GM19035 (cell line): Measurements from ENCODE around the gene ZNF541.

Experiments
- ATAC-seq: cut with Tn5 transposase; IDR thresholded peaks from one replicate; pipeline ENCODE4 v1.9.1; 2021; ENCODE audit not compliant: unreplicated experiment

The ZNF541 gene

DNA sequence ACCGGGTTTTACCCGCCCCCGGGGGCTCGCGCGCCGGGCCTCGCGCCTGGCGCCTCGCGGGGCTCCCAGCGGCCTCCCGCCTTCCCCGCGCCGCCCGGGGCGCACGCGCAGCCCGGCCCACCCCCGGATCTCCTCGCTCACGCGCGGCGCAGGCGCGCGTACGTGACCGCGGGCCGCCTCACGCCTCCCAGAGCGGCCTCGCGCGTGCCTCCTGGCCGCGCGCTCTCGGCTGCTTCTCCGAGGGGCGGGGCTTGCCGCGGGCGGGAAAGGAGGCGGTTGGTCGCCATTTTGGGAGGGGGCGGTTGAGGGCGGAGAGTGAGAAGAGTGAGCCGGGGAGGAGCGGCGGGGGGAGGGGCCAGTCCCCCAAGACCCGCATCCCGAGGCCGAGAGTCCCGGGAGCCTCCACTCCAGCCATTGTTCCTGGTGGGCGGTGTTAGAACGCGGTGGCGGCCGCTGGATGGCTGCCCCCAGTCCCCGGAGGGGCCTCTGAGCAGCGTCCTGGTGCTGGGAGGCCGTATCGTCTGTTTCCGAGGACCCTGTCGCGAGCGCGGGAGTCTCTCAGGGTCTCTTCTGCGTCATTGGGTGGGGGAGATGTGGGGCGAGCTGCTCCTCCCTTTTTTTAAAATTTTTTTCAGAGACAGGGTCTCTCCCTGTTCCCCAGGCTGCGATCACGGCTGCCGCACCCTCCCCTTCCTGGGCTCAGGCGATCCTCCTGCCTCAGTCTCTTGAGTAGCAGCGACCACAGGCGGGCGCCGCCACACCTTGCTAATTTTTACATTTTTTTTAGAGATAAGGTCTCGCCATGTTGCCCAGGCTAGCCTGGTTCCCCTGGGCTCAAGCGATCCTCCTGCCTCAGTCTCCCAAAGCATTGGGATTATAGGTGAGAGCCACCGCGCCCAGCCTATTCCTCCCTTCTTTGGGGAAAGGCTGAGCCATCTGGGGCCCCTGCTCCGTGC lies at the start of gene ZNF541:
Gene ZNF541 (minus strand): TSS at position 78 of the 956 bp plus-strand sequence. CDS start 17,292 bp downstream, outside the sequence.
- no peak for ATAC-seq

GRCh38 chr19:47619763-47620162 lies 46.8 kb upstream of the ZNF541 start:
- ATAC-seq, result no peak

DNA sequence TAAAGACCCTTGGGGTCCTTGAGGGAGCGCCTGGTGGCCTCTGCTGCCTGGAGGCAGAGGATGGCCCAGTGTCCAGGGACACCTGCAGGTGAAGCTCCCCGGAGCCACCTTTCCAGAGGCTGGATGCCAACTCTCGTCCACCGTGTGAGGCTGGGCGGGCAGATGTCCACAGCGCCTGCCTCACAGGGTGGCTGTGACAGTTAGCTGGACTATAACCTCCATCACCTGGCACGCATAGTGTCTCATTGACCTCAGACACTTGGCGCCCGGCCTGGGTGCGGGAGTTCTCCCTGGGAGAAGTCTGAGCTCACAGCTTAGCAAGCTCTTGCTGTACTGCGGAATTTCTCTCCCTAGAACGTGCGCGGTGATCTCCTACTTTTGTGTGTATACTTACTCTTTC lies 45.8 kb upstream of the ZNF541 start:
- no peak for ATAC-seq

DNA sequence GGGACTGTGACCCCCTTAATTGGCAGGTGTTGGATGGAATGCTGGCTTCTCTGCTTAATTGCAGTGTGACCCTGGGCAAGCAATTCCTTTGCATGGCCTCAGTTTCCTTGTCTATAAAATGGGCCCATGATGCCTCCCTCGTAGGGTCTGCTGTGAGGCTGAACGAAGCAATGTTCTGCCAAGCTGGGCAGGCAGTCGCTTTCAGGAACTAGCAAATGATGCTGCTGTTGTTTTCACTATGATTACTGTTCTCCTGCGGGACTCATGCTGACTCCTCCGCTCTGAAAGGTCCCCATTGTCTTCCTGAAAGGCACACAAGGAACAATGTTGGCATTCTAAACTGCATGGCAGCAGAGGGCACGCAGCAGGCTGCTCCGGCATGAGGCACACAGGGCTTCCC lies 42.8 kb upstream of the ZNF541 start:
- ATAC-seq, result no peak

- ATAC-seq, result no peak
Measured at GRCh38 chr19:47615230-47615629, 42.3 kb upstream of the ZNF541 start.

DNA sequence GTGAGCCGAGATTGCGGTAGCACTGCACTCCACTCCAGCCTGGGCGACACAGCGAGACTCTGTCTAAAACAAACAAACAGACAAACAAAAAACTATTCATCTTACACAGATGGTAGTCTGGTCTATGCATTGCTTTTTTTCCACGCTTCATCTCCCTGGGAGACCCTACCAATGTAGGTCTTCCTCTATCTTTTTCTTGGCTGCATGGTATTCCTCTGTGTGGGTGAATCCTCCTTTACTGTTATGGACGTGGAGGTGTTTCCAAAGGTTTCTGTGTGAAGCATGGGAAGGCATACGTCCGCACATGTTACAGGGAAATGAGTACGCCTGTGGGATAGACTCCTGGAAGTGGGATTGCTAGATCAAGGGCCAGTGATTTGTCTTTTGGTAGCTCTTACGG lies 41.6 kb upstream of the ZNF541 start:
- ATAC-seq, result no peak

GRCh38 chr19:47614021-47614295 lies 41.0 kb upstream of the ZNF541 start:
- no peak for ATAC-seq

- no peak for ATAC-seq
Measured at GRCh38 chr19:47613165-47614020, 40.4 kb upstream of the ZNF541 start.

DNA sequence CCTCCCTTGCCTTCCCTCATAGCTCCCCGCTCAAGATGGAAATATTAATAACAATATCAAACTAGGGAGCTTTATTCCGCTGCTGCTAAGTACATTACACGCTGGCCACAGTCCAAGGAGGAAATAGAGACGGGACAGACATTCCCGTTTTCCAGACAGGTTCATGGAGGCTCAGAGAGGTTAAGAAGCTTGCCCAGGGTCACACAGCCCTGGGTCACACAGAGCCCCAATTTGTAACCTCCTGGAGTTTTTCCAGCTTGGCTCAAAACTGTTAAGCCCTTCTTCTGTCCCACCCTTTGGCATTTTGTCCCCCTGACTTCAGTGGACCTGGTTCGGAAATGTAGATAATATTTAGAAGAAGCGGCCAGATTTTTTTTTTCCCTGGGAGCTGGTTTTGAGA lies 38.0 kb upstream of the ZNF541 start:
- no peak for ATAC-seq

- no peak for ATAC-seq
Measured at GRCh38 chr19:47609906-47610894, 37.3 kb upstream of the ZNF541 start.

DNA sequence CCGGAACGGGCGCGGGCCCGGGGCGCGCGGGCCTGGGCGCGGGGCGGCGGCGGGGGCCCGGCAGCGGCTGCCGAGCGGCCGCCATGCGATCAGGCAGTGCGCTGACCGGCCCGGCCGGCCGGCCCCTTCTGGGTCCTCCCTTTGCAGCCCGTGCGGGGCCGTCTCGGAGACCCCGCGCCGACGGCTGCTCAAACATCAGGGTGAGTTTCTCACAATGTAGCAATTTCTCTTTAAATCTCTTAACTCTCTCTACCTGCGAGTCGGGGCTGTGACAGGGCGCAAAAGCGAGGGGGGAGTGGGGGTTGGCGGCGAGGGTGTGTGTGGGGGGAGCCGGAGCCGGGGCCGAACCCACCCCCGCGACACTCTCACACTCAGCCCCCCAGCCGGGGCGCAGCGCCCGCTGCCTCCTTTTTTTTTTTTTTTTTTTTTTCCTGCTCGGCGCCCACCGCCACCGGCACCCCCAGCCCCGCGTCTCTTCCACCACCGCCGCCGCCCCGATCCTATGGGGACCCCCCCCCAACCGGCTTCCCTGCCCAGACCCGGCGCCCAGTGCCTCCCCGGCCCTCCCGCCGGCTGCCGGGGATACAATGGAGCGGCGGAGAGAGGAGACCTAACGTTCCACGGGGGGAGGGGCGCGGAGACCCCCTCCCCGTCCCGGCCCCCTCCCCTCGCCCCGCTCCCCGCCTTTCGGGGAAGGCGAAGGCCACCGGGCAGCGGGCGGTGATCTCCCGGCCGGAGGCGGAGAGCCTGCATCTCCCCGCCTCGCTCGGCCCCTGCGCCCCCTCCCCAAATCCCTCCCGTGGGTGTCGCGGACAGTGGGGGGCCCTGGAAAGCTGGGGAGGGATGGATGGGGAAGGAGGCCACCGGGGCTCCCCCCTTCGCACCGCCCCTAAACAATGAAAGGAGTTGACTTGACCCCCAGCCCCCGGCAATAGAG lies 36.3 kb upstream of the ZNF541 start, which contains the start of gene BICRA:
Gene BICRA (plus strand): TSS at position 166 of the 937 bp plus-strand sequence. CDS start 64,441 bp downstream, outside the sequence.
- peak; percentile 51 for ATAC-seq

GRCh38 chr19:47608074-47608918 lies 35.3 kb upstream of the ZNF541 start:
- peak; percentile 84 for ATAC-seq

DNA sequence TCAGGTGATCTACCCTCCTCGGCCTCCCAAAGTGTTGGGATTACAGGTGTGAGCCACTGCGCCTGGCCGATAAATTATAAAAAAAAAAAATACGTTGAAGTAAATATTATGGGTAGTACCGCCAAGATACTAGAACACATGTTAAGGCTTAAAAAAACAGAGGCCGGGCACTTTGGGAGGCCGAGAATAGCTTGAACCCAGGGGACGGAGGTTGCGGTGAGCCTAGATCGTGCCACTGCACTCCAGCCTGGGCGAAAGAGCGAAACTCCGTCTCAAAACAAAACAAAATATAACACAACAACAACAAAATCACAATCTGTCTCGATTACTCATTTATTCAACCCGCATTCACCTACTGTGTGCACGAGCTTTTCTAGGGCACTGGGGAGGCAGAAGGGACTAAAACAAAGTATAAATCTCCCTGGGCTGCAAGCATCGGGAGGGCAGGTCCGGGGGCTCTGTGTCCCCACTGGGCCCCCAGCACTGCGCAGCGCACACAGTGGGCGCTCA lies 34.7 kb upstream of the ZNF541 start:
- ATAC-seq, result no peak

- ATAC-seq, result no peak
Measured at GRCh38 chr19:47603706-47604565, 31.0 kb upstream of the ZNF541 start.

DNA sequence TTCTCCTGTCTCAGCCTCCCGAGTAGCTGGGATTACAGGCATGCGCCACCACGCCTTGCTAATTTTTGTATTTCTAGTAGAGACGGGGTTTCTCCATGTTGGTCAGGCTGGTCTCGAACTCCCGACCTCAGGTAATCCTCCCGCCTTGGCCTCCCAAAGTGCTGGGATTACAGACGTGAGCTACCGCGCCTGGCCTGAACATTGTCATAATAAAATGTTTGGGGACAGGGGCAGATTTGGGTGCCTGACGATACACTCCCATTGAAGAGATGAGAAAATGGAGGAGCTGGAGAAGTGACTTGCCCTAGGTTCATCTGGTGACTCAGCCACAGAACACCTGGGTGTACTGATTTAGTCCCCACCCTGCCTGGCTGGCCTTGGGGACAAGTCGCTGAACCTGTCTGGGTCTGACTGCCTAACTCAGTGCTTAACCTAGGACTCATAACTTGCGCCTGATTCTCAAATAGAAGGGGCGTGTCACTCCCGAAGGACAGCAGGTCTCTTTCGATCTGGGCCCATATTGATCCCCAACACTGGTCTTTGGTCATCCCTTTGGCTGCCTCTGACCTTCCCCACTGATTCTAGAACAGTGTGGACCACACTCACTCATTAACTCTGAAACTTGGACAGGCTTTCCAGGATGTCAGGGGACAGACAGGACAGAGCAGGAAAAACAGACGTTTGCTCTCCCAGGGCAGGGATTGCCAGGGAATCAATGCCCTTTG lies 28.4 kb upstream of the ZNF541 start:
- no peak for ATAC-seq

GRCh38 chr19:47600246-47601179 lies 27.6 kb upstream of the ZNF541 start:
- peak; percentile 96 for ATAC-seq
